RPMI7951 (cell line): Measurements from ENCODE around the gene PCDHA6. TPM values are rescaled to one million over a fixed set of nuclear protein-coding genes. Genes with fewer than 3 reads are reported as not detected.
"Not testable (repeated sequence)": the region's sequence is repeated elsewhere in the genome, so short reads cannot be mapped to it uniquely, and the experiment has no call there.

Experiments
- DNase-seq: peaks from one replicate; pipeline ENCODE4 v3.0.0-alpha.2; 2012; ENCODE audit warnings: low read depth
- total RNA-seq: library from RNA; depleted of rRNA; stranded (reverse); fragments of >200 nt; shearing (Covaris generic); gene quantifications from 2 replicates; pipeline ENCODE4 v1.2.3, GENCODE V29; 2014; rRNA removed

The PCDHA6 gene
- total RNA-seq, 1 experiment from 2014 or later, result 0.12 TPM

- no peak for DNase-seq
Observed at GRCh38 chr5:140857177-140857986, 29.6 kb downstream of the PCDHA6 start.

- DNase-seq, result no peak
Observed at GRCh38 chr5:140857987-140858240, 30.2 kb downstream of the PCDHA6 start.

DNA sequence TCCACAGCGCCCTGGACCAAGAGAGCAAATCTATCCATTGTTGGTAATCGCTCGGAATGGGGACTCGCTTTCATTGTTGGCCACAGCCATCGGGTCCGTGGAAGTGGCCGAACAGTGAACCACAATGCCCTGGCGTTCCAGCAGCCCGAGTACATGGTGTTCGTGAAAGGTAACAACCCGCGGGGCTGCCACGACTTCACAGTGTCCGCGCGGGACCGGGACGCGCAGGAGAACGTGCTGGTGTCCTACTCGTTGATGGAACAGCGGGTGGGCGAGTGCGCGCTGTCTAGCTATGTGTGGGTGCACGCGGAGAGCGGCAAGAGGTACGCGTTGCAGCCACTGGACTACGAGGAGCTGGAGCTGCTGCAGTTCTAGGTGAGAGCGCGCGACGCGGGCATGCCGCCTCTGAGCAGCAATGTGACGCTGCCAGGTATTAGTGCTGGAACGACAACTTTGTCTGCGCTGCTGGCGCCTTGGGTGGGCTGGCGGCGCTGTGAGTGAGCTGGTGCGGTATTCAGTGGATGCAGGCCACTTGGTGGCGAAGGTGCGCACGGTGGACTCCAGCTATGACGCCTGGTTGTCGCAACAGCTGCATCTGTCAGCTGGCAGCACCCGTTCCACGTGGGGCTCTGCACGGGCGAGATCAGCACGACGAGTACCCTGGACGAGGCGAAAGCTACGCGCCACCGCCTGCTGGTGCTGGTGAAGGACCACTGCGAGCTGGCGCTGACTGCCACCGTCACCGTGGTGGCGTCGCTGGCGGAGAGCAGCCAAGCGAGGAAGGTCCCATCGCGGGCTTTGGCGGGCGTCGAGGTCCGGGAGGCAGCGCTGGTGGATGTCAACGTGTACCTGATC lies 34.9 kb downstream of the PCDHA6 start:
- DNase-seq, result no peak

DNA sequence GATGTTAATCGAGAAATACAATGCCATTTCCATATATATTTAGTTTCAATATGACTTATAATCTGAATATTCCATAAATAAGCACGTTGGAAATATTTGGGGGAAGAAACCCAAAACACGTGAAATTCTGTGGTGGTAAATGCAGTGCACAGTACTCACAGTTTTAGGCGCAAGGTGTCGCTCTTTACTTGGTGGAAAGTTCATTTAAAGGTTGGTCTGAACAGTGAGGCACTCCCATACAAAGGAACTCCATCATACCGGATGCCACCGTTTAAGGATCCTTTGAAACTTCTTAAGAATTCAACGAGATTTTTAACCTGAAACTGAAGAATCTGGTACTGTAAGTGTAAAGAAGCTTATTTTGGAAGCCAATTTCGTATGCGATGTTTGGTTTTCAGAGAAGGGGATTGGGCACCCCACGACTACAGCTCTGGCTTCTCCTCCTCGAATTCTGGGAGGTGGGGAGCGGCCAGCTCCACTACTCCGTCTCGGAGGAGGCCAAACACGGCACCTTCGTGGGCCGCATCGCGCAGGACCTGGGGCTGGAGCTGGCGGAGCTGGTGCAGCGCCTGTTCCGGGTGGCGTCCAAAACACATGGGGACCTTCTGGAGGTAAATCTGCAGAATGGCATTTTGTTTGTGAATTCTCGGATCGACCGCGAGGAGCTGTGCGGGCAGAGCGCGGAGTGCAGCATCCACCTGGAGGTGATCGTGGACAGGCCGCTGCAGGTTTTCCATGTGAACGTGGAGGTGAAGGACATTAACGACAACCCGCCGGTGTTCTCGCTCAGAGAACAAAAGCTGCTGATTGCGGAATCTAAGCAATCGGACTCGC lies 41.2 kb downstream of the PCDHA6 start, which contains the start of gene PCDHA11:
Gene PCDHA11 (plus strand): TSS at position 237 of the 834 bp plus-strand sequence. CDS start 147 bp downstream, at position 384.
- DNase-seq, result peak; percentile 19

GRCh38 chr5:140869555-140869886 lies 41.8 kb downstream of the PCDHA6 start:
- no peak for DNase-seq

GRCh38 chr5:140870221-140871201 lies 42.8 kb downstream of the PCDHA6 start:
- no peak for DNase-seq

DNA sequence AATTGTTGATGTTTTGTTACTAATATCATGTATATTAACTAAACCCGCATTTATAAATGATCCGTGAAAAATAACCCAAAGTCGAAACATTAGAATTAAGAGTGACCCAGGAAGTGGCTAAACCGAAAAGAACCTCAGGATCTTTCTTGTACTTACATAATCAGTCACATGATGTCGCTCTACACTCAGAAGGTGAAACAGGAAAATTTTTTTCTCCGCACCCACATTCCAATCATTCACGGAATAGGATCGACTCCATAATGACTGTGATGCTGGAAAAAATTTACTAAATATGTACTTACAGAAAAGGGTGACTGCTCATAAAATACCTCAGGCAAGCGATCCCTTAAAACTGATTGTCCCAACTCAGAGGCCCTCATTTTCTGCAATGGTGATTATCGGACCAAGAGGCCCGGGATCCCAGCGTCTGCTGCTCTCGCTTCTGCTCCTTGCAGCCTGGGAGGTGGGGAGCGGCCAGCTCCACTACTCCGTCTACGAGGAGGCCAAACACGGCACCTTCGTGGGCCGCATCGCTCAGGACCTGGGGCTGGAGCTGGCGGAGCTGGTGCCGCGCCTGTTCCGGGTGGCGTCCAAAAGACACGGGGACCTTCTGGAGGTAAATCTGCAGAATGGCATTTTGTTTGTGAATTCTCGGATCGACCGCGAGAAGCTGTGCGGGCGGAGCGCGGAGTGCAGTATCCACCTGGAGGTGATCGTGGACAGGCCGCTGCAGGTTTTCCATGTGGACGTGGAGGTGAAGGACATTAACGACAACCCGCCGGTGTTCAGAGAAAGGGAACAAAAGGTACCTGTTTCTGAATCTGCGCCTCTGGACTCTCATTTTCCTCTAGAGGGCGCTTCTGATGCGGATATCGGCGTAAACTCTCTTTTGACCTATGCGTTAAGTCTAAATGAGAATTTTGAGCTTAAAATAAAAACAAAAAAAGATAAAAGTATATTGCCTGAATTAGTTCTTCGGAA lies 47.6 kb downstream of the PCDHA6 start, which contains the start of gene PCDHA12:
Gene PCDHA12 (plus strand): TSS at position 224 of the 981 bp plus-strand sequence. CDS start 165 bp downstream, at position 389.
- no peak for DNase-seq

DNA sequence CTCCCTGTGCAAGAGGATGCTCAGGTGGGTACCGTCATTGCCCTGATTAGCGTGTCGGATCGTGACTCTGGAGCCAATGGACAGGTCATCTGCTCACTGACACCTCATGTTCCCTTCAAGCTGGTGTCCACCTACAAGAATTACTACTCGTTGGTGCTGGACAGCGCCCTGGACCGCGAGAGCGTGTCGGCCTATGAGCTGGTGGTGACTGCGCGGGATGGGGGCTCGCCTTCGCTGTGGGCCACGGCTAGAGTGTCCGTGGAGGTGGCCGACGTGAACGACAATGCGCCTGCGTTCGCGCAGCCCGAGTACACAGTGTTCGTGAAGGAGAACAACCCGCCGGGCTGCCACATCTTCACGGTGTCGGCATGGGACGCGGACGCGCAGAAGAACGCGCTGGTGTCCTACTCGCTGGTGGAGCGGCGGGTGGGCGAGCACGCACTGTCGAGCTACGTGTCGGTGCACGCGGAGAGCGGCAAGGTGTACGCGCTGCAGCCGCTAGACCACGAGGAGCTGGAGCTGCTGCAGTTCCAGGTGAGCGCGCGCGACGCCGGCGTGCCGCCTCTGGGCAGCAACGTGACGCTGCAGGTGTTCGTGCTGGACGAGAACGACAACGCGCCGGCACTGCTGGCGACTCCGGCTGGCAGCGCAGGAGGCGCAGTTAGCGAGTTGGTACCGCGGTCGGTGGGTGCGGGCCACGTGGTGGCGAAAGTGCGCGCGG lies 48.9 kb downstream of the PCDHA6 start:
- not testable (repeated sequence) for DNase-seq

- no peak for DNase-seq
Observed at GRCh38 chr5:140877262-140877581, 49.5 kb downstream of the PCDHA6 start.

Other genes with a start within 250 kb of the PCDHA6 start
- 0.20 and 0.96 TPM in 2 replicates for gene CD14, start 194.8 kb upstream of the PCDHA6 start, total RNA-seq
- 6.8 and 9.2 TPM in 2 replicates for gene TMCO6, start 188.5 kb upstream of the PCDHA6 start, total RNA-seq
- gene NDUFA2, start 180.3 kb upstream of the PCDHA6 start, total RNA-seq, result 106 and 116 TPM in 2 replicates
- gene IK, start 180.1 kb upstream of the PCDHA6 start, total RNA-seq, result 93.8 and 130 TPM in 2 replicates
- gene WDR55, start 163.1 kb upstream of the PCDHA6 start, total RNA-seq, result 11.2 and 15.4 TPM in 2 replicates
- gene DND1, start 154.4 kb upstream of the PCDHA6 start, total RNA-seq, result 0.10 and 0.12 TPM in 2 replicates
- 52.0 and 62.3 TPM in 2 replicates for gene HARS1, start 136.6 kb upstream of the PCDHA6 start, total RNA-seq
- 22.6 and 25.5 TPM in 2 replicates for gene HARS2, start 136.5 kb upstream of the PCDHA6 start, total RNA-seq
- 44.6 and 45.5 TPM in 2 replicates for gene ZMAT2, start 127.5 kb upstream of the PCDHA6 start, total RNA-seq
- under 0.01 TPM in 1 of 2 replicates, not detected in the other for gene PCDHA1, start 41.8 kb upstream of the PCDHA6 start, total RNA-seq
- gene PCDHA2, start 33.1 kb upstream of the PCDHA6 start, total RNA-seq, result not detected in 2 replicates
- not detected in 2 replicates for gene PCDHA3, start 26.9 kb upstream of the PCDHA6 start, total RNA-seq
- gene PCDHA4, start 20.9 kb upstream of the PCDHA6 start, total RNA-seq, result under 0.01 and 0.12 TPM in 2 replicates
- 0.12 TPM in 1 of 2 replicates, not detected in the other for gene PCDHA5, start 6.3 kb upstream of the PCDHA6 start, total RNA-seq
- gene PCDHA7, start 6.3 kb downstream of the PCDHA6 start, total RNA-seq, result 0.88 and 1.1 TPM in 2 replicates
- gene PCDHA8, start 13.2 kb downstream of the PCDHA6 start, total RNA-seq, result 0.10 and 0.12 TPM in 2 replicates
- not detected in 2 replicates for gene PCDHA9, start 20.4 kb downstream of the PCDHA6 start, total RNA-seq
- not detected in 2 replicates for gene PCDHA10, start 27.9 kb downstream of the PCDHA6 start, total RNA-seq
- not detected in 2 replicates for gene PCDHA11, start 41.0 kb downstream of the PCDHA6 start, total RNA-seq
- not detected in 2 replicates for gene PCDHA12, start 47.3 kb downstream of the PCDHA6 start, total RNA-seq
- not detected in 2 replicates for gene PCDHA13, start 54.2 kb downstream of the PCDHA6 start, total RNA-seq
- gene PCDHAC1, start 98.3 kb downstream of the PCDHA6 start, total RNA-seq, result not detected in 2 replicates
- not detected in 2 replicates for gene PCDHAC2, start 138.5 kb downstream of the PCDHA6 start, total RNA-seq
- not detected in 2 replicates for gene PCDHB1, start 223.4 kb downstream of the PCDHA6 start, total RNA-seq